ENCODE results near the gene COQ7.
A peak's percentile ranks its signal among the peaks of the same experiment; 100 is the strongest.

The COQ7 gene

DNA sequence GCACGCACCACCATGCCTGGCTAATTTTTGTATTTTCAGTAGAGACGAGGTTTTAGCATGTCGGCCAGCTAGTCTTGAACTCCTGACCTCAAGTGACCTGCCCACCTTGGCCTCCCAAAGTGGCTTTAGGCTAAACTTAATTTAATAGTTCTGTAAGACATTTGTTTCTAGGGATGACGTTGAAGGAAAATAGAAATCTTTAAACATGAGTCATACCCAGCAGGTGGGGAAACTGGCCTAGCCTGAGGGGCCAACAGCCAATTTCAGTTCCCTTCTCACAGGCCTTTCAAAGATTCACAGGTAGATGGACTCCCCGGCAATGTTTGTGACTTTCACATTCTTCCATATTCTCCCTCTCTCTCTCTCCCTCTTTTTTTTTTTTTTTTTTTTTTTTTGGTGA is 28.2 kb downstream of the COQ7 start:
- Mint-ChIP-seq H3K4me1 (peaks cover 6% of the 10 kb centered on the region), H3K27ac (no peak overlapping the region), H3K9me3 (peaks cover 6% of the 10 kb centered on the region), H3K36me3 (no peaks in the 10 kb centered on the region), H3K4me3 (no peak overlapping the region)
- DNase-seq (ENCODE audit: low spot score in 2 of 2), result no peak
- no peak for ATAC-seq

DNA sequence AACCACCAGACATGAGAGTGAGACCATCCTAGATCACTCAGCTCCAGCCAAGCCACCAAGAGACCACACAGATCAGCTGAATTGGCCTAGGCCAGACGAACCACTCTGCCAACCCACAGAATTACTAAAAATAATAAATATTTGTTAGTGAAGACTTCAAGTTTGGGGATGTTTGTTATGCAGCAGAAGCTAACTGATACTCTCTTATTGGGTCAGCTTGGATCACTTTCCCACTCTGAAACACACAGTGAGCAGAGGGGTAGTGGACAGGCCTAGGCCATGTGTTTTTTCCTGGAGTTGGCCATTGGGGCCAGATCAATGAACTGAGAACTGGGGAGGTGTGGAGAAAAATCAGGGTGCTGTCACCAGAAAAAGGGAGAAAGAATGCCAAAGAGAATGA is 30.8 kb downstream of the COQ7 start:
- ATAC-seq (no peak), DNase-seq (ENCODE audit: low spot score in 2 of 2) (no peak)
- H3K4me1 Mint-ChIP-seq, result peaks cover 6% of the 10 kb centered on the region
- no peaks in the 10 kb centered on the region for H3K36me3 Mint-ChIP-seq
- H3K9me3 Mint-ChIP-seq, result peaks cover 3% of the 10 kb centered on the region
- H3K27ac Mint-ChIP-seq, result no peak overlapping the region
- H3K4me3 Mint-ChIP-seq, result no peak overlapping the region

DNA sequence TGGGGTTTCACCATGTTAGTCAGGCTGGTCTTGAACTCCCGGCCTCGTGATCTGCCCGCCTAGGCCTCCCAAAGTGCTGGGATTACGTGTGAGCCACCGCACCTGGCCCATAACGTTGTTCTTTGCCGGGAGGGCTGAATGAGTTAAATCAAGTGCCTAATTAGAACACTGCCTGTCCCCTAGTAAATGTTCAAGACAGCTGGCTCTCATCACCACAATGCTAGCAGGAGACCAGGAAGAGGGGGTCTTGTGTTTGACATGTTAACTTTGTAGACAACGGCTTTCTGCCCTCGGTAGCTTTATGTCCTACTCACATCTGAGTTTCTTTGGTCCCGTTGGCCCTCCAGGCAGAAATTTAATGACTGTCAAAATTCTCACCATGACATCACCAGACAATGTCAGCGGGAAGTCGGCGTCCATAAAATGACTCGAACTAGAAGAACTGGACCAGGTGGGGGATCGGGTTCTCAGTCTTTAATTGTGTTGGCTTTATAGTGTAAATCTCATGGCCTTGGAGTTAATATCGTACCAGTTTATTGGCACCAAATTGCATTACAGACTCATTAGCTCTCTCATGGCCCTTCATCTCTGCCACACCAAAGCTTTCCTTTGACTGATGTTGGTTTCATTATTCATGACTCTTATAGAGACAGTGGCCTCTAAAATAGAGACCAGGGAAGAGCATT is 34.9 kb downstream of the COQ7 start:
- H3K4me3 Mint-ChIP-seq, result no peak overlapping the region
- ATAC-seq (no peak), DNase-seq (ENCODE audit: low spot score in 2 of 2) (no peak)
- H3K9me3 Mint-ChIP-seq, result peaks cover 3% of the 10 kb centered on the region
- peaks cover under 1% of the 10 kb centered on the region for H3K4me1 Mint-ChIP-seq
- no peak overlapping the region for H3K27ac Mint-ChIP-seq
- H3K36me3 Mint-ChIP-seq, result no peaks in the 10 kb centered on the region

DNA sequence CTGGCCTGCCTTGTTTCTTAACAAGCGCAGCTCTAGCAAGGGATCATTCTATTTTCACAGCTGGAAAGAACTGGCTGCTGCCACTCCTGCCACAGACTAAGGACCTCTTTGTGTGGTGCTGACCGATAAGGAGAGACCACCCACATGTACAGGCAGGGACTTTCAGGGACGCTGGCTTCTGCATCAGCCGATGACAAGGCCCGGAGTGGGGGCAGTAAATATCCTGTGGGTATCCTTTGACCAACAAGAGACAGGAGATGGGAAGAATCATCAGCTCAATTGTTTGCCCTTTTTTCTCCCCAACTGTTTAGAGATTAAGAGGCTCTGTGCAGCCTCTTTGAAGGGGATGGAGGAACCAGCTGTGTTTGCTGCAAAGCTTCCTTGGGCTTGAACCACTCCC is 37.2 kb downstream of the COQ7 start:
- ATAC-seq (no peak), DNase-seq (ENCODE audit: low spot score in 2 of 2) (no peak)
- H3K4me1 Mint-ChIP-seq, result peaks cover 6% of the 10 kb centered on the region
- H3K4me3 Mint-ChIP-seq, result no peak overlapping the region
- H3K9me3 Mint-ChIP-seq, result no peaks in the 10 kb centered on the region
- H3K36me3 Mint-ChIP-seq, result no peaks in the 10 kb centered on the region
- H3K27ac Mint-ChIP-seq, result no peak overlapping the region

DNA sequence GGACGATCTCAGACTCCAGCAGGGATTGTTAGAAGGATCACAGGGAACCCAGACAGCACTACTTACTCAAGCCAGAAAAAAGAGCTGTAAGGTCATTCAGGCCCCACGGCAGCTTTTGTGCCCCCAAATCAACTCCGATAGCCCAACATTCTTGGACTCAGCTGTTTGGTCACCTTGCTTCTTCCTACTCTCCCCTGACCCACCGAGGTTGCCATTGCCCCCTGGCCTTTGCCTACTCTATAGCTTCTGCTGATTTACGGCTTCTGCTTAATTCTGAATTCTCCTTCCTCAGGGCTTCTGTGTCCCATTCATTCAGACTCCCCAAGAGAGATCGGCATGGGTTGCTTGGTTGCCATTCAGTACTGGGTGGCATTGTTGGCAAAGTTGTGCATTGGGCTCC is 37.7 kb downstream of the COQ7 start:
- Mint-ChIP-seq H3K36me3 (no peaks in the 10 kb centered on the region), H3K4me3 (no peak overlapping the region), H3K27ac (no peak overlapping the region), H3K4me1 (peaks cover 6% of the 10 kb centered on the region), H3K9me3 (no peaks in the 10 kb centered on the region)
- DNase-seq (ENCODE audit: low spot score in 2 of 2) (no peak), ATAC-seq (no peak)

DNA sequence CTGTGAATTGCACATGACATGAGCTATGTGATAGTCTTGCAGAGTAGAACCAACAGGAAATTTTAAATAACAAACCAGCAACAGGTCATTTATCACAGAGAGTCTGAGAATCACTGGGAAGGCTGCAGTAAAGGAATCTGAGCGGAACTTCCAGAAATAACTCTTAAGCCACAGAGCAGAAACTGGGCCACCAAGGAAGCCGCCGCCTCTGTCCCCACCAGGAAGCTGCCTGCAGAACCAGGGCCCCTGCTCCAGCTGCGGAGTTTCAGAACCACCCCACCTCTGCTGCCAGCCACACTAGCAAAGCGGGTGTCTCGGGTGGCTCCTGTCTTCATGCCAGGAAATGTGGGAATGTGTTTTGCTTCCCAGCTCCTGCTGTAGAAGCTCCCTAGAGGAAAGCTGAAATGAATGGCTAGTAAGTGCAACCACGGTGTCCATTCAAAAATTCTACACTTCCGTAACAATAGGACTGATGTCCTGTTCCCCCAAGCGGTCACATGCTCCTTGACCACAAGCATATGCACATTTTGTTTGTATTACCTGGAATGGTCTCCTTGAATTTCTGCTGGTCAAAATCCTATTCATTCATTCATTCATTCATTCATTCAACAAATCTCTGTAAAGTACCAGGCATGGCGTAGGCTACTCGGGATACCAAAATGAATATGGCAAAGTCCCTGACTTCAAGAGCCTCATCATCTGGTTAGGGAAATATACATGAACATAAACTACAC is 38.6 kb downstream of the COQ7 start:
- H3K9me3 Mint-ChIP-seq, result no peaks in the 10 kb centered on the region
- ATAC-seq (no peak), DNase-seq (ENCODE audit: low spot score in 2 of 2) (no peak)
- no peak overlapping the region for H3K27ac Mint-ChIP-seq
- H3K4me1 Mint-ChIP-seq, result peaks cover 6% of the 10 kb centered on the region
- H3K4me3 Mint-ChIP-seq, result no peak overlapping the region
- H3K36me3 Mint-ChIP-seq, result no peaks in the 10 kb centered on the region

DNA sequence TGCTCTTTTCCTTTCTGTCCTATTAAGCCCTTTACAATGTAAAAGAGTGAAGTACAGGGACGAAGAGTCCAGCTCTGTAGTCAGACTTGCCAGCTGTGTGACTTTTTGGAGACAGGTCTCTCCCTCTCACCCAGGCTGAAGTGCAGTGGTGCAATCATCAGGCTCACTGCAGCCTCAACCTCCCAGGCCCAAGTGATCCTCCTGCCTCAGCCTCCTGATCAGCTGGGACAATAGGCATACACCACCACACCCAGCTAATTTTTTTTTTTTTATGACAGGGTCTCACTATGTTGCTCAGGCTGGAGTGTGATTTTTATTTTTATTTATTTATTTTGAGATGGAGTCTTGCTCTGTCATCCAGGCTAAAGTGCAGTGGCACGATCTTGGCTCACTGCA is 39.2 kb downstream of the COQ7 start:
- Mint-ChIP-seq H3K36me3 (no peaks in the 10 kb centered on the region), H3K9me3 (no peaks in the 10 kb centered on the region), H3K27ac (no peak overlapping the region), H3K4me1 (peaks cover 6% of the 10 kb centered on the region), H3K4me3 (no peak overlapping the region)
- no peak for ATAC-seq
- DNase-seq (ENCODE audit: low spot score in 2 of 2), result no peak

DNA sequence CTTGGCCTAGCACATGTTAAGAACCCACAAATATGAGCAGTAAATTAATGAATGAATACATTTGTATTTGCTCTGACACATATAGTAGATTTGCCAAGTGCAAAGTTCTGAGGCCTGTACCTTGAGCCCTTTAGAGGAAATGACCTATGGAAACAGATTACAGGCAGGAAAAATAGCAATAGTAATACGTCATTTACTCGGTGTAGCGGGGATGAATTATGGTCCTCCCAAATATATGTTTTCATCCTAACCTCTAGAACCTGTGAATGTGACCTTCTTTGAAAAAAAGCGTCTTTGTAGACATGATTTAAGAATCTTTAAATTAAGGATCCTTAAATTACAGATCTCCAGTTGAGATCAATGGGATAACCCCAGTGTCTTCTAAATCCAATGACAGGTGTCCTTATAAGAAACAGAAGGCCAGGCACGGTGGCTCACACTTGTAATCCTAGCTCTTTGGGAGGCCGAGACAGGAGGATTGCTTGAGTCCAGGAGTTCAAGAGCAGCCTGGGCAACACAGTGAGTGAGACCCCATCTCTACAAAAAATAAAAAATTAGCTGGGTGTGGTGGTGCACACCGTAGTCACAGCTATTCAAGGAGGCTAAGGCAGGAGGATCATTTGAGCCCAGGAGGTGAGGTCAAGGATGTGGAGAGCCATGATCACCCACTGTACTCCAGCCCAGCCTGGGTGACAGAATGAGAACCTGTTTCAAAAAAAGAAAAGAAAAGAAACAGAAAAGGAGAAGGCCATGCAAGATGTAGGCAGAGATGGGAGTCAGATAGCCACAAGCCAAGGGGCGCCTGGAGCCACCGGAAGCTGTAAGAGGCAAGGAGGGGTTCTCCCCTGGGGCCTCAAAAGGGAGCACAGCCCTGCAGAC is 41.2 kb downstream of the COQ7 start:
- Mint-ChIP-seq H3K36me3 (no peaks in the 10 kb centered on the region), H3K9me3 (no peaks in the 10 kb centered on the region), H3K27ac (no peak overlapping the region), H3K4me1 (peaks cover 15% of the 10 kb centered on the region), H3K4me3 (no peak overlapping the region)
- DNase-seq (ENCODE audit: low spot score in 2 of 2) (no peak), ATAC-seq (no peak)

DNA sequence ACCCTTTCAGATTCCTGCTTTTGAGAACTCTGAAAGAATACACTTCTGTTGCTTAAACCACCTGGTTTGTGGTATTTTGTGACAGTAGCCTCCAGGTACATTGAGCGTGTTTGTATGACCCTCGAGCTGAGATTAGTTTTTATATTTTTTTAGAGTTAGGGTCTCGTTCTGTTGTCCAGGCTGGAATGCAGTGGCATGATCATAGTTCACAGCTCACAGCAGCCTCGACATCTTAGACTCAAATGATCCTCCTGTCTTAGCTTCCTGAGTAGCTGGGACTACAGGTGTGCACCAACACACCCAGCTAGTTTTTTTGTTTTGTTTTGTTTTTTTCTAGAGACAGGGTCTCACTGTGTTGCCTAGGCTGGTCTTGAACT is 41.9 kb downstream of the COQ7 start:
- Mint-ChIP-seq H3K9me3 (no peaks in the 10 kb centered on the region), H3K27ac (no peak overlapping the region), H3K4me3 (no peak overlapping the region), H3K4me1 (peaks cover 15% of the 10 kb centered on the region), H3K36me3 (no peaks in the 10 kb centered on the region)
- no peak for DNase-seq (ENCODE audit: low spot score in 2 of 2)
- ATAC-seq, result no peak

DNA sequence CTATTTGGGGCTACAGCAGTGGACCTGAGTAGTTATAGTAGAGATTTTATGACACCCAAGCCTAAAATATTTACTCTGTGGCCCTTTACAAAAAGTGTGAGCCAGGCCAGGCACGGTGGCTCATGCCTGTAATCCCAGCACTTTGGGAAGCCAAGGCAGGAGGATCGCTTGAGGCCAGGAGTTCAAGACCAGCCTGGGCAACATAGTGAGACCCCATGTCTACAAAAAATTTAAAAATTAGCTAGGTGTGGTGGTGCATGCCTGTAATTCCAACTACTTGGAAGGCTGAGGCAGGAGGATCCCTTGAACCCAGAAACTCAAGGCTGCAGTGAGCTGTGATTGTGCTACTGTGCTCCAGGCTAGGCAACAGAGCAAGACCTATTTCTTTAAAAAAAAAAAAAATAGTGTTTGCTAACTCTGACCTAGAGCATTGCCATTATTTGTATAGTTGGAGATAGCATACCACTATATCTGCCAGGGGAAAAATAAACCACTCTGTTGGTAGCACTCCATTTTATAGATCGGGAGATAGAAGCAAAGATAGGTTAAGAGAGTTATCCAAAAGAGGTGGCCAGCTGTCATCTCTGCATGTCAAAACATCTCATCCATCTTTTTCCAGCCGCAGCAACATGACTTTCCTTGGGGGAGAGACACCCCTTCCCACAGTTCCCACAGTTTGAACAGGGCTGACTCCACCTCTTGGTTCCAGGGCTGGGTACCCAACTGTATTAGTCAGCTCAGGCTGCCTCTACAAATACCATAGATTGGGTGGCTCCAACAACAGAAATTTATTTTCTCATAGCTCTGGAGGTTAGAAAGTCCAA is 43.3 kb downstream of the COQ7 start:
- peaks cover 21% of the 10 kb centered on the region for H3K4me1 Mint-ChIP-seq
- H3K4me3 Mint-ChIP-seq, result no peak overlapping the region
- H3K27ac Mint-ChIP-seq, result no peak overlapping the region
- no peaks in the 10 kb centered on the region for H3K9me3 Mint-ChIP-seq
- DNase-seq (ENCODE audit: low spot score in 2 of 2) (no peak), ATAC-seq (no peak)
- H3K36me3 Mint-ChIP-seq, result no peaks in the 10 kb centered on the region

DNA sequence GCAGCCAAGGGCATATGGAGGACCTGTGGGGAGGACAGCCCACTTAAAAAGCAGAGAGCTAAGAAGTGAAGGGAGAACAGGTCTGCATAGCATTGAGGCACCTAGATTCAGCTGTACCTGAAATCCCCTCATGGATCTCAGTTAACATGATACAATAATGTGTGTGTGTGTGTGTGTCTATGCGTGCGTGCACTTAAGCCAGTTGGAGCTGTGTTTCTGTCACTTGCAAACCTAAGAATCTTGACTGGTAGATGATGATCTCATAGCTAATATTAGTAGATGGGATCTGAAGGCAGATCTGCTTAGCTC is 44.6 kb downstream of the COQ7 start:
- no peak for DNase-seq (ENCODE audit: low spot score in 2 of 2)
- no peak for ATAC-seq
- H3K36me3 Mint-ChIP-seq, result no peaks in the 10 kb centered on the region
- H3K9me3 Mint-ChIP-seq, result no peaks in the 10 kb centered on the region
- H3K4me1 Mint-ChIP-seq, result peaks cover 25% of the 10 kb centered on the region
- no peak overlapping the region for H3K4me3 Mint-ChIP-seq
- H3K27ac Mint-ChIP-seq, result no peak overlapping the region

DNA sequence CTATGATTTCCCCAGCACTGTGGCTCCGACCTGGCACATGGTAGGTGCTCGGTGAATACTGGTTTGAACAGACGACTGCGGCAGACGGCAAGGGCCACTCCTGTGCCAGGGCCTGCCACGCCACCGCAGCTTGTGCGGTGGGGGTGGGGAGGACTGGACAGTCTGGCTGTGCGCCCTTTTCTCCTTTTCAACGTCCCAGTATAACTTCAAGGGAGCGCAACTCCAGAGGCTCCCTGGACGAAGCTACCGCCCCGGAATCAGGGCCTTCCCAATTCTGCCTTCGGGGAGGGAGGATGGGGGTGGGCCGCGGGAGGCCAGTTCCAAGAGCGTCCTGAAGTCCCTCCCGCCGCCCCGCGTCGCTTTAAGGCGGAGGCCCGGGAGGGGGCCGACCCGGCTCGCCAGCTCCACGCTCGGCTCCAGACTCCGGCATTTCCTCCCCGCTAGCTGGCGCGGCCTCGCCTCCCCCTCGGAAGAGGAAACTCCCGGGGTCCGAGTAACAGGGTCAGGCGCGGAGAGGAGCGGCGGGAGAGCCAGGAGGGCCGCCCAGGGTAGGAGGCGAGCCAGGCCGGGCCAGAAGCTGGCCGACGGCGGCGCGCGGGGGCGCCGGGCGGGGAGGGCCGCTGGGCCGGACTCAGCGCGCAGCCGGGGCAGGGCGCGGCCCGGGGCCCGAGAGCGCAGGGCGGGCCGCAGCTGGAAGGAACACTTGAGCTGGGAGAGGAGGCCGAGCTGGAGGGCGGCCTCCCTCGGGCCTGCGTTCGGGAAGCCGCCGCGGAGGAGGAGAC is 46.4 kb downstream of the COQ7 start, which contains the start of gene ITPRIPL2:
Gene ITPRIPL2, plus strand, starts transcription at position 388 of the 782 bp plus-strand sequence. CDS start 498 bp downstream, outside the sequence.
- H3K36me3 Mint-ChIP-seq, result peaks cover 1% of the 10 kb centered on the region
- DNase-seq (ENCODE audit: low spot score in 2 of 2) (peak; percentile 19 to 71), ATAC-seq (peak; percentile 62)
- H3K9me3 Mint-ChIP-seq, result no peaks in the 10 kb centered on the region
- H3K27ac Mint-ChIP-seq, result peak within 1 kb of the TSS; percentile 86
- H3K4me3 Mint-ChIP-seq, result peak within 1 kb of the TSS; percentile 71
- H3K4me1 Mint-ChIP-seq, result peaks cover 29% of the 10 kb centered on the region

DNA sequence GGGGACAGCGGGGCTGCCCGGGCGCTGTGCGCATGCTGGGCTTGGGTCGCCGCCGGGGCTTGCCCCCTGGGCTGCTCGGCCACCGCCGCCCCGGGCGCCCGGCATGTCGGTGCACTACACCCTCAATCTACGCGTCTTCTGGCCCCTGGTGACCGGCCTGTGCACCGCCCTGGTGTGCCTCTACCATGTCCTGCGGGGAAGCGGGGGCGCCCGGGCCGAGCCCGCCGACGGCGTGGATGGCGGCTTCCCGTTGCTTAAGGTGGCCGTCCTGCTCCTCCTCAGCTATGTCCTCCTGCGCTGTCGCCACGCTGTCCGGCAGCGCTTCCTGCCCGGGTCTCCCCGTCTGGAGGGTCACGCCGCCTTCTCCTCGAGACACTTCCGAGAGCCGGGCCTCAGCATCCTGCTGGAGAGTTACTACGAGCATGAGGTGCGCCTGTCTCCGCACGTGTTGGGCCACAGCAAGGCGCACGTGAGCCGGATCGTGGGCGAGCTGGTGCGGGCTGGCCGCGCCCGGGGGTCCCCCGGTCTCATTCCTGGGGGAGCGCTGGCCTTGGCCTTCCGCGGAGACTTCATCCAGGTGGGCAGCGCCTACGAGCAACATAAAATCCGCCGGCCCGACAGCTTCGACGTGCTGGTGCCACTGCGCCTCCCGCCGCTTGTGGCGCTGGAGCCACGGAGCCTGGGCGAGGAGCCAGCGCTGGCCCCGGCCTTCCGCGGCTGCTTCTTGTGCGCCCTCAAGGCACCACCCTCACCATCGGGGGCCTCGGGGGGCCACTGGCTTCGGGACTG is 47.1 kb downstream of the COQ7 start:
- Mint-ChIP-seq H3K9me3 (no peaks in the 10 kb centered on the region), H3K4me3 (peak overlapping the region; percentile 71), H3K4me1 (peaks cover 35% of the 10 kb centered on the region), H3K36me3 (peaks cover 4% of the 10 kb centered on the region), H3K27ac (peak overlapping the region; percentile 69)
- peak; percentile 53 for ATAC-seq
- peak in 1 of 2 donors; percentile 16 for DNase-seq (ENCODE audit: low spot score in 2 of 2)

All from stimulated activated effector memory CD8-positive, alpha-beta T cell treated with anti-CD3 and anti-CD28 coated beads, Interleukin-12 subunit alpha, Interleukin-12 subunit beta, amount 100 ng/mL, for 72 hours (primary cell).